K562 (cell line): ENCODE results near the gene CTDSP1. TPM values are rescaled to one million over a fixed set of nuclear protein-coding genes. Genes with fewer than 3 reads are reported as not detected.

Source experiments
- ATAC-seq: fragments of 200-7000 bp; cut with Tn5 transposase; 3 replicates; pipeline ENCODE4 v1.9.1; 2020; ENCODE audit warnings: moderate library complexity
- BruUV-seq: library from RNA; stranded (reverse); fragments of 400-500 nt; replicated peaks from 2 replicates; lab custom pipeline; 2021; lab: Mats Ljungman, UMichigan
- CTCF ChIA-PET: fragments of 300-600 bp; formaldehyde crosslinking; extraction: SDS; loops from one replicate; lab custom pipeline; 2021; ENCODE audit warnings: low intra/inter-chr PET ratio; lab: Yijun Ruan, JAX
- POLR2A ChIA-PET: fragments of 300-600, 350-650 bp; sonication (Branson Sonifier 250); formaldehyde crosslinking; extraction: SDS; loops from one replicate; lab custom pipeline; 2021; ENCODE audit warnings: antibody characterized with exemption, inconsistent platforms; lab: Yijun Ruan, JAX
- DNase-seq, 4 experiments: peaks; one replicate each; pipeline versions ENCODE4 v3.0.0 to v3.0.0-alpha.2; 2011 to 2018; ENCODE audit warnings: low spot score in 3 of 4, mixed read lengths in 3 of 4; ENCODE audit errors: extremely low read depth in 1 of 4
- FAIRE-seq: peaks from 2 replicates; lab custom pipeline; 2011; peaks lifted over from hg19 to GRCh38; lab: Jason Lieb, UNC
- H2AFZ ChIP-seq: 2 replicates; pipeline ENCODE4 v1.6.0; 2011; ENCODE audit warnings: low read depth, low read length, control low read depth, inconsistent platforms
- H3K27ac ChIP-seq: fragments of 200-600 bp; 3 replicates; pipeline ENCODE4 v1.8.0; 2011; ENCODE audit warnings: low read depth, mild to moderate bottlenecking, control low read depth, inconsistent platforms, low read length, moderate library complexity, mixed read lengths; ENCODE audit errors: extremely low read depth
- H3K27me3 ChIP-seq, 2 experiments: fragments of 300-600 bp in 1 of 2; 2 replicates in 1 of 2; 3 replicates in 1 of 2; pipeline versions ENCODE4 v1.6.0 to v1.8.0; 2011; ENCODE audit warnings: inconsistent platforms in 2 of 2, low read length in 2 of 2, mild to moderate bottlenecking in 1 of 2, mixed read lengths in 1 of 2, moderate library complexity in 1 of 2; ENCODE audit not compliant: control insufficient read depth in 2 of 2, insufficient read depth in 2 of 2
- H3K36me3 ChIP-seq: fragments of 300-600 bp; 3 replicates; pipeline ENCODE4 v1.8.0; 2011; ENCODE audit warnings: mild to moderate bottlenecking, low read length, inconsistent platforms; ENCODE audit not compliant: control insufficient read depth, insufficient read depth
- H3K4me1 ChIP-seq, 2 experiments: fragments of 200-600 bp in 1 of 2; replicated peaks in 1 of 2; 2 replicates in 1 of 2; 3 replicates in 1 of 2; pipeline versions ENCODE4 v1.5.1 to v1.8.0; 2011; ENCODE audit warnings: inconsistent platforms in 2 of 2, low read length in 2 of 2, mild to moderate bottlenecking in 1 of 2, mixed read lengths in 1 of 2, moderate library complexity in 1 of 2; ENCODE audit not compliant: control insufficient read depth in 2 of 2, insufficient read depth in 2 of 2
- H3K4me2 ChIP-seq: 2 replicates; pipeline ENCODE4 v1.6.1; 2011; ENCODE audit warnings: low read length, control low read depth, inconsistent platforms, mixed read lengths; ENCODE audit not compliant: insufficient read depth
- H3K4me3 ChIP-seq: fragments of 200-600 bp; sonication (generic), shearing (Covaris generic); 2 replicates; pipeline ENCODE4 v1.5.1; 2016; ENCODE audit warnings: control low read depth, inconsistent platforms
- H3K79me2 ChIP-seq: fragments of 200-600 bp; 3 replicates; pipeline ENCODE4 v1.8.0; 2011; ENCODE audit warnings: low read length, inconsistent platforms; ENCODE audit not compliant: control insufficient read depth, insufficient read depth
- H3K9ac ChIP-seq, 2 experiments: 2 replicates each; pipeline versions ENCODE4 v1.6.0 to v1.6.1; 2011; ENCODE audit warnings: low read depth in 2 of 2, low read length in 2 of 2, control low read depth in 1 of 2, inconsistent platforms in 1 of 2, mild to moderate bottlenecking in 1 of 2, mixed read lengths in 1 of 2; ENCODE audit not compliant: insufficient read depth in 1 of 2
- H3K9me1 ChIP-seq: one replicate; pipeline ENCODE4 v1.6.0; 2011; ENCODE audit warnings: inconsistent platforms, mild to moderate bottlenecking, low read length, moderate library complexity; ENCODE audit not compliant: control insufficient read depth, insufficient read depth
- H3K9me3 ChIP-seq: replicated peaks from 2 replicates; pipeline ENCODE4 v1.5.1; 2011; ENCODE audit warnings: low read depth, low read length, inconsistent platforms; ENCODE audit not compliant: control insufficient read depth, insufficient read depth
- H4K20me1 ChIP-seq: replicated peaks from 2 replicates; pipeline ENCODE4 v1.6.1; 2011; ENCODE audit warnings: low read length, inconsistent platforms, mixed read lengths; ENCODE audit not compliant: control insufficient read depth, insufficient read depth
- ADNP ChIP-seq: fragments of 200-800 bp; sonication (Bioruptor generic); IDR thresholded peaks from 2 replicates; pipeline ENCODE4 v1.6.1; 2016; ENCODE audit warnings: missing genetic modification characterization, missing compliant biosample characterization
- BRD9 ChIP-seq: fragments of 450-650 bp; IDR thresholded peaks from 2 replicates; pipeline ENCODE4 v1.6.1; 2018; ENCODE audit warnings: low read depth; ENCODE audit not compliant: partially characterized antibody
- CEBPB ChIP-seq: fragments of 450-650 bp; IDR thresholded peaks from 2 replicates; pipeline ENCODE4 v1.6.1; 2016; ENCODE audit warnings: missing genetic modification characterization, missing compliant biosample characterization
- E2F8 ChIP-seq: fragments of 450-650 bp; IDR thresholded peaks from 2 replicates; pipeline ENCODE4 v1.7.1; 2018; ENCODE audit warnings: mild to moderate bottlenecking, low read depth; ENCODE audit not compliant: partially characterized antibody
- ELK3 ChIP-seq: fragments of 450-650 bp; formaldehyde crosslinking; IDR thresholded peaks from 2 replicates; pipeline ENCODE4 v1.4.0; 2020; ENCODE audit warnings: mild to moderate bottlenecking
- GTF2E2 ChIP-seq: fragments of 200-800 bp; sonication (Bioruptor generic); IDR thresholded peaks from 2 replicates; pipeline ENCODE4 v1.6.1; 2016; ENCODE audit warnings: missing genetic modification characterization, missing compliant biosample characterization
- GTF3C2 ChIP-seq: IDR thresholded peaks from 3 replicates; pipeline ENCODE4 v1.6.1; 2011; ENCODE audit warnings: borderline replicate concordance, mild to moderate bottlenecking, moderate library complexity; ENCODE audit not compliant: insufficient read length; ENCODE audit errors: extremely low read depth
- TEAD2 ChIP-seq: fragments of 450-650 bp; IDR thresholded peaks from 2 replicates; pipeline ENCODE4 v1.6.1; 2016; ENCODE audit warnings: missing genetic modification characterization, control low read depth, missing compliant biosample characterization
- ZNF165 ChIP-seq: fragments of 250-450 bp; sonication (Bioruptor Pico); IDR thresholded peaks from 2 replicates; pipeline ENCODE4 v1.4.0; 2020; ENCODE audit warnings: borderline replicate concordance
- WGBS: fragments of 100-300 bp; shearing (Covaris generic); methylation state at CpG from one replicate; pipeline ENCODE4 v1.1.6; 2016; ENCODE audit warnings: low coverage, mixed read lengths; ENCODE audit not compliant: insufficient coverage; ENCODE audit errors: missing lambda C conversion rate; 5-methylcytosine and 5-hydroxymethylcytosine counted together
- in situ Hi-C: fragments of 300-500 bp; cut with MboI; formaldehyde crosslinking; loops from 4 replicates; pipeline ENCODE4 v1.15.0; 2018; ENCODE audit warnings: inconsistent platforms, mixed read lengths
- intact Hi-C: fragments of 100-400 bp; cut with micrococcal nuclease; formaldehyde crosslinking; loops from 2 replicates; pipeline ENCODE4 v1.14.2; 2022
- polyA plus RNA-seq, 8 experiments: library from polyadenylated mRNA; depleted of rRNA in 4 of 8; stranded (reverse) in 5 of 8; unstranded in 3 of 8; fragments of >200 nt; fragmentation: Nextera tagmentation in 2 of 8; fragmentation: Illumina TruSeq in 1 of 8; extraction: Ambion mirVana in 2 of 8; extraction: Trizol in 1 of 8; gene quantifications; 2 replicates each; pipeline versions ENCODE4 v1.2.1 to v1.2.3, GENCODE V29; 2011 to 2014; ENCODE audit warnings: inconsistent platforms in 1 of 8, missing spikeins in 1 of 8
- total RNA-seq, 7 experiments: library from RNA; depleted of rRNA in 6 of 7; stranded (reverse); fragments of >200 nt in 6 of 7; fragmentation: Illumina TruSeq in 2 of 7; extraction: Trizol in 2 of 7; gene quantifications; 2 replicates each; pipeline versions ENCODE4 v1.2.1 to v1.2.3, GENCODE V29; 2011 to 2021; ENCODE audit warnings: low replicate concordance in 1 of 7

Gene CTDSP1
- total and polyA plus RNA-seq, 9 of the 15 experiments (the other 6 are each of a cell fraction or from before 2014, with no cell fraction given), result 2.4 to 74.8 (median 45.8) TPM

- peak overlapping the region; percentile 90 for H3K27ac ChIP-seq
- peak overlapping the region; percentile 92 for H2AFZ ChIP-seq
- no peaks in the 10 kb centered on the region for H3K9me3 ChIP-seq
- ATAC-seq, result no peak
- WGBS, result 2% methylated on average over 15 of the region's 16 CpGs
- H3K79me2 ChIP-seq, result peaks cover 57% of the 10 kb centered on the region
- H3K9me1 ChIP-seq, result no peaks in the 10 kb centered on the region
- H3K27me3 ChIP-seq, result no peaks in the 10 kb centered on the region
- ChIA-PET CTCF (interaction anchor here (1.9 to 2.0 kb wide), 2 partner anchors 94 to 123 kb away, joined by 8 to 10 read pairs; no protein-coding TSS in a partner anchor), POLR2A (interaction anchor here (0.5 to 2.2 kb wide), 11 partner anchors 9 to 130 kb away, joined by 3 to 9 read pairs (median 3); partner anchors contain the start of genes AAMP and PNKD)
- H3K9ac ChIP-seq, result peak overlapping the region; percentile 73 to 90
- DNase-seq, result peak in 1 of 4 experiments; percentile 66
- intact Hi-C loops, result loop anchor here (5.0 kb wide), 1 partner anchor 172 kb away; the partner anchor contains the start of genes CNOT9 and USP37
- H3K4me2 ChIP-seq, result peak overlapping the region; percentile 91
- in situ Hi-C loops, result loop anchor here (5.0 kb wide), 1 partner anchor 108 kb away; no protein-coding TSS in a partner anchor
- no peak for FAIRE-seq
- H3K4me3 ChIP-seq, result peak overlapping the region; percentile 57
- H3K36me3 ChIP-seq, result no peaks in the 10 kb centered on the region
- TSS peak; percentile 45 for BruUV-seq
- peaks cover 20 to 65% of the 10 kb centered on the region in 2 experiments for H3K4me1 ChIP-seq
- TF ChIP-seq GTF3C2, result peak; percentile 27
- TF ChIP-seq ELK3, result no peak
- TF ChIP-seq BRD9, result peak; percentile 18
- TF ChIP-seq CEBPB (tag), result 0 out of 2 replicates have a peak, but pooled peaks have one; percentile 15
- TF ChIP-seq E2F8, result peak; percentile 1
- no peak for TF ChIP-seq ZNF165 (CRISPR knock-in tag)
- no peak for TF ChIP-seq TEAD2
- TF ChIP-seq GTF2E2 (tag), result 0 out of 2 replicates have a peak, but pooled peaks have one; percentile 21
- TF ChIP-seq ADNP (tag), result peak; percentile 38; the same call in 1 of the 2 replicates
- H4K20me1 ChIP-seq, result no peaks in the 10 kb centered on the region
Measured at GRCh38 chr2:218395456-218395825, 4.2 kb upstream of the CTDSP1 start.
